HepG2 (cell line): Measurements from ENCODE around the gene KDELR3. TPM values are rescaled to one million over a fixed set of nuclear protein-coding genes. Genes with fewer than 3 reads are reported as not detected.

ENCODE experiments used
- ATAC-seq: fragments of 200-7000 bp; cut with Tn5 transposase; 3 replicates; pipeline ENCODE4 v1.9.1; 2020; ENCODE audit warnings: mild to moderate bottlenecking, moderate library complexity
- BruUV-seq: library from RNA; stranded (reverse); fragments of 400-500 nt; replicated peaks from 2 replicates; lab custom pipeline; 2021; lab: Mats Ljungman, UMichigan
- CTCF ChIA-PET: fragments of 300-600 bp; formaldehyde crosslinking; extraction: SDS; loops from one replicate; lab custom pipeline; 2021; ENCODE audit warnings: low total read pairs, inconsistent platforms, low intra/inter-chr PET ratio; lab: Yijun Ruan, JAX
- POLR2A ChIA-PET: fragments of 350-600 bp; sonication (Branson Sonifier 250); formaldehyde crosslinking; loops from one replicate; lab custom pipeline; 2020; ENCODE audit warnings: antibody characterized with exemption, inconsistent platforms; lab: Yijun Ruan, JAX
- DNase-seq: peaks from one replicate; pipeline ENCODE4 v3.0.0-alpha.2; 2015; ENCODE audit warnings: low spot score
- FAIRE-seq: peaks from 3 replicates; lab custom pipeline; 2011; peaks lifted over from hg19 to GRCh38; lab: Jason Lieb, UNC
- H2AFZ ChIP-seq: one replicate; pipeline ENCODE4 v1.6.1; 2011; ENCODE audit warnings: low read length, inconsistent platforms
- H3K27ac ChIP-seq: fragments of 300-600 bp; 3 replicates; pipeline ENCODE4 v1.8.0; 2011; ENCODE audit warnings: mixed run types, mild to moderate bottlenecking, mixed read lengths, low read length, inconsistent platforms; ENCODE audit not compliant: insufficient read depth; ENCODE audit errors: extremely low read length
- H3K27me3 ChIP-seq, 2 experiments: fragments of 200-600 bp in 1 of 2; 2 replicates in 1 of 2; 3 replicates in 1 of 2; pipeline versions ENCODE4 v1.6.0 to v1.8.0; 2011; ENCODE audit warnings: low read length in 2 of 2, mild to moderate bottlenecking in 2 of 2, moderate library complexity in 2 of 2, inconsistent platforms in 1 of 2; ENCODE audit not compliant: insufficient read depth in 2 of 2, control insufficient read depth in 1 of 2
- H3K36me3 ChIP-seq, 2 experiments: fragments of 200-600 bp in 1 of 2; replicated peaks in 1 of 2; 2 replicates in 1 of 2; 3 replicates in 1 of 2; pipeline versions ENCODE4 v1.5.1 to v1.8.0; 2011; ENCODE audit warnings: low read length in 2 of 2, inconsistent platforms in 1 of 2; ENCODE audit not compliant: insufficient read depth in 2 of 2, control insufficient read depth in 1 of 2
- H3K4me1 ChIP-seq: 2 replicates; pipeline ENCODE4 v1.5.1; 2012; ENCODE audit warnings: low read length, inconsistent platforms; ENCODE audit not compliant: insufficient read depth
- H3K4me2 ChIP-seq: 2 replicates; pipeline ENCODE4 v1.6.0; 2011; ENCODE audit warnings: low read depth, low read length, inconsistent platforms
- H3K4me3 ChIP-seq, 3 experiments: fragments of 200-600 bp in 1 of 3; sonication (generic), shearing (Covaris generic) in 1 of 3; replicated peaks in 1 of 3; 2 replicates each; pipeline ENCODE4 v1.5.1; 2011 to 2016; ENCODE audit warnings: low read length in 3 of 3, inconsistent platforms in 2 of 3, low read depth in 2 of 3, mild to moderate bottlenecking in 2 of 3, control low read depth in 1 of 3, mixed read lengths in 1 of 3; ENCODE audit not compliant: insufficient read depth in 1 of 3
- H3K79me2 ChIP-seq: one replicate; pipeline ENCODE4 v1.6.1; 2011; ENCODE audit warnings: low read length, inconsistent platforms; ENCODE audit not compliant: insufficient read depth
- H3K9ac ChIP-seq: 2 replicates; pipeline ENCODE4 v1.6.0; 2011; ENCODE audit warnings: mild to moderate bottlenecking, low read depth, low read length, inconsistent platforms; ENCODE audit not compliant: insufficient read depth
- H3K9me3 ChIP-seq: 2 replicates; pipeline ENCODE4 v1.5.1; 2012; ENCODE audit warnings: mild to moderate bottlenecking, low read length
- H4K20me1 ChIP-seq: 2 replicates; pipeline ENCODE4 v1.6.0; 2011; ENCODE audit warnings: inconsistent platforms, mild to moderate bottlenecking, low read length, moderate library complexity; ENCODE audit not compliant: insufficient read depth
- ARID2 ChIP-seq: sonication (generic); formaldehyde crosslinking; IDR thresholded peaks from 2 replicates; pipeline ENCODE4 v1.8.1; 2022; ENCODE audit warnings: mild to moderate bottlenecking, missing genetic modification reagents, borderline replicate concordance
- ARID5B ChIP-seq: IDR thresholded peaks from 2 replicates; pipeline ENCODE4 v1.4.0; 2020; ENCODE audit warnings: mild to moderate bottlenecking, missing genetic modification reagents
- CREM ChIP-seq, 2 experiments: sonication (generic) in 1 of 2; formaldehyde crosslinking in 1 of 2; IDR thresholded peaks; 2 replicates each; pipeline versions ENCODE4 v1.4.0 to v1.6.1; 2016 to 2020; ENCODE audit warnings: antibody characterized with exemption in 1 of 2, mild to moderate bottlenecking in 1 of 2, missing genetic modification reagents in 1 of 2
- FOXA3 ChIP-seq: IDR thresholded peaks from 2 replicates; pipeline ENCODE4 v1.6.1; 2016; ENCODE audit warnings: missing genetic modification reagents, missing compliant biosample characterization
- GFI1 ChIP-seq: sonication (generic); formaldehyde crosslinking; IDR thresholded peaks from 2 replicates; pipeline ENCODE4 v1.5.0; 2020; ENCODE audit warnings: missing genetic modification reagents, mild to moderate bottlenecking, borderline replicate concordance
- JUND ChIP-seq: sonication (generic); formaldehyde crosslinking; IDR thresholded peaks from 2 replicates; pipeline ENCODE4 v1.8.0; 2022; ENCODE audit warnings: mild to moderate bottlenecking, missing genetic modification reagents
- KLF13 ChIP-seq: sonication (generic); formaldehyde crosslinking; IDR thresholded peaks from 2 replicates; pipeline ENCODE4 v1.4.0; 2020; ENCODE audit warnings: mild to moderate bottlenecking, missing genetic modification reagents
- MEIS2 ChIP-seq: sonication (generic); formaldehyde crosslinking; IDR thresholded peaks from 2 replicates; pipeline ENCODE4 v1.9.0; 2021; ENCODE audit warnings: mild to moderate bottlenecking, missing genetic modification reagents
- NR3C1 ChIP-seq: sonication (generic); formaldehyde crosslinking; IDR thresholded peaks from 2 replicates; pipeline ENCODE4 v1.4.0; 2020; ENCODE audit warnings: missing genetic modification reagents
- PRMT3 ChIP-seq: sonication (generic); formaldehyde crosslinking; IDR thresholded peaks from 2 replicates; pipeline ENCODE4 v1.8.1; 2022; ENCODE audit warnings: low read depth, mild to moderate bottlenecking, moderate library complexity, missing genetic modification reagents, borderline replicate concordance
- RFX5 ChIP-seq: IDR thresholded peaks from 2 replicates; pipeline ENCODE4 v1.6.1; 2011; ENCODE audit warnings: low read depth, low read length, improper control_type of control experiment
- SRSF1 ChIP-seq: fragments of 200-400 bp; formaldehyde crosslinking; optimal IDR thresholded peaks from 2 replicates; pipeline ENCODE3; 2017; ENCODE audit warnings: mild to moderate bottlenecking, low read depth, low read length, moderate library complexity
- TARDBP ChIP-seq: sonication (generic); formaldehyde crosslinking; IDR thresholded peaks from 2 replicates; pipeline ENCODE4 v1.8.0; 2022; ENCODE audit warnings: mild to moderate bottlenecking, missing genetic modification reagents
- ZBTB49 ChIP-seq: sonication (generic); formaldehyde crosslinking; IDR thresholded peaks from 2 replicates; pipeline ENCODE4 v1.4.0; 2020; ENCODE audit warnings: missing genetic modification reagents, borderline replicate concordance
- ZBTB7A ChIP-seq: sonication (generic); formaldehyde crosslinking; IDR thresholded peaks from 2 replicates; pipeline ENCODE4 v1.8.0; 2022; ENCODE audit warnings: mild to moderate bottlenecking, missing genetic modification reagents
- ZNF24 ChIP-seq: fragments of 450-650 bp; IDR thresholded peaks from 2 replicates; pipeline ENCODE4 v1.6.1; 2017; ENCODE audit warnings: antibody characterized with exemption, mild to moderate bottlenecking
- ZNF253 ChIP-seq: sonication (generic); formaldehyde crosslinking; IDR thresholded peaks from 2 replicates; pipeline ENCODE4 v1.8.0; 2022; ENCODE audit warnings: mild to moderate bottlenecking, missing genetic modification reagents, borderline replicate concordance
- ZNF326 ChIP-seq: sonication (generic); formaldehyde crosslinking; IDR thresholded peaks from 2 replicates; pipeline ENCODE4 v1.4.0; 2020; ENCODE audit warnings: missing genetic modification reagents, borderline replicate concordance
- ZNF878 ChIP-seq: sonication (generic); formaldehyde crosslinking; IDR thresholded peaks from 2 replicates; pipeline ENCODE4 v1.8.1; 2023; ENCODE audit warnings: mild to moderate bottlenecking, missing genetic modification reagents, moderate library complexity
- WGBS: methylation state at CpG from one replicate; pipeline ENCODE4 v1.1.6; 2017; ENCODE audit warnings: low lambda C conversion rate; 5-methylcytosine and 5-hydroxymethylcytosine counted together
- in situ Hi-C: cut with HindIII; loops from 2 replicates; pipeline ENCODE4 v1.10.0; 2017; ENCODE audit warnings: low pct_unique_long_range_greater_than_20kb; ENCODE audit not compliant: extremely low pct_ligation_motif_present
- intact Hi-C: fragments of 100-400 bp; cut with micrococcal nuclease; formaldehyde crosslinking; loops from one replicate; pipeline ENCODE4 v1.10.0; 2022; ENCODE audit not compliant: unreplicated experiment
- polyA plus RNA-seq, 8 experiments: library from polyadenylated mRNA; depleted of rRNA in 3 of 8; stranded (reverse) in 7 of 8; unstranded in 1 of 8; fragments of >200 nt; fragmentation: Illumina TruSeq in 4 of 8; extraction: Trizol in 4 of 8; gene quantifications; 2 replicates each; pipeline versions ENCODE4 v1.2.1 to v1.2.3, GENCODE V29; 2011 to 2016; ENCODE audit warnings: low read depth in 4 of 8, missing spikeins in 1 of 8, mixed read lengths in 1 of 8; ENCODE audit not compliant: insufficient read depth in 1 of 8
- total RNA-seq, 5 experiments: library from RNA; depleted of rRNA; stranded (reverse); fragments of >200 nt; fragmentation: Illumina TruSeq; extraction: Trizol; gene quantifications; 2 replicates each; pipeline ENCODE4 v1.2.3, GENCODE V29; 2016; ENCODE audit warnings: low read depth in 1 of 5

Gene KDELR3
- total and polyA plus RNA-seq, 2 of the 13 experiments (the other 11 are each of a cell fraction or from before 2014, with no cell fraction given), result 24.2 to 65.7 TPM

GRCh38 chr22:38523029-38523428 lies 55.1 kb downstream of the KDELR3 start (continued):
- TF ChIP-seq ZBTB49 (CRISPR knock-in tag), result no peak
- TF ChIP-seq MEIS2 (CRISPR knock-in tag), result no peak
- TF ChIP-seq, all 625 proteins: peak for 0

GRCh38 chr22:38523479-38523878 lies 55.6 kb downstream of the KDELR3 start:
- intact Hi-C loops (no loop called here), in situ Hi-C loops (no loop called here)
- 57% methylated on average over 5 of the region's 5 CpGs for WGBS
- H3K4me3 ChIP-seq, result no peak overlapping the region
- H3K36me3 ChIP-seq, result no peaks in the 10 kb centered on the region
- no peaks in the 10 kb centered on the region for H3K9me3 ChIP-seq
- DNase-seq (no peak), ATAC-seq (no peak), FAIRE-seq (no peak)
- H3K4me2 ChIP-seq, result no peak overlapping the region
- no peaks in the 10 kb centered on the region for H3K27me3 ChIP-seq
- no peak overlapping the region for H3K27ac ChIP-seq
- H4K20me1 ChIP-seq, result no peaks in the 10 kb centered on the region
- BruUV-seq, result no TSS peak
- POLR2A ChIA-PET, result no interaction called here
- no peaks in the 10 kb centered on the region for H3K79me2 ChIP-seq
- no peak overlapping the region for H3K9ac ChIP-seq
- CTCF ChIA-PET, result no interaction called here
- H3K4me1 ChIP-seq, result no peaks in the 10 kb centered on the region
- H2AFZ ChIP-seq, result no peak overlapping the region
- TF ChIP-seq ZBTB7A (CRISPR knock-in tag) (no peak), ZNF326 (no peak), SRSF1 (no peak), TARDBP (CRISPR knock-in tag) (no peak), JUND (no peak), NR3C1 (CRISPR knock-in tag) (no peak), FOXA3 (CRISPR knock-in tag) (no peak), ZNF24 (no peak), PRMT3 (CRISPR knock-in tag) (no peak), RFX5 (no peak), ZNF253 (CRISPR knock-in tag) (no peak), CREM (IDR thresholded peaks at IDR 0.05) (no peak), CREM (CRISPR knock-in tag; IDR thresholded peaks at IDR 0.05) (no peak), ARID5B (CRISPR knock-in tag) (no peak), GFI1 (no peak), ZNF878 (no peak), KLF13 (CRISPR knock-in tag) (no peak), ARID2 (no peak)
